ENCODE results near the gene PTPRCAP. TPM values are rescaled to one million over a fixed set of nuclear protein-coding genes. Genes with fewer than 3 reads are reported as not detected.

PTPRCAP gene
- total RNA-seq, 1 experiment from 2014 or later, result 0.27 TPM

DNA sequence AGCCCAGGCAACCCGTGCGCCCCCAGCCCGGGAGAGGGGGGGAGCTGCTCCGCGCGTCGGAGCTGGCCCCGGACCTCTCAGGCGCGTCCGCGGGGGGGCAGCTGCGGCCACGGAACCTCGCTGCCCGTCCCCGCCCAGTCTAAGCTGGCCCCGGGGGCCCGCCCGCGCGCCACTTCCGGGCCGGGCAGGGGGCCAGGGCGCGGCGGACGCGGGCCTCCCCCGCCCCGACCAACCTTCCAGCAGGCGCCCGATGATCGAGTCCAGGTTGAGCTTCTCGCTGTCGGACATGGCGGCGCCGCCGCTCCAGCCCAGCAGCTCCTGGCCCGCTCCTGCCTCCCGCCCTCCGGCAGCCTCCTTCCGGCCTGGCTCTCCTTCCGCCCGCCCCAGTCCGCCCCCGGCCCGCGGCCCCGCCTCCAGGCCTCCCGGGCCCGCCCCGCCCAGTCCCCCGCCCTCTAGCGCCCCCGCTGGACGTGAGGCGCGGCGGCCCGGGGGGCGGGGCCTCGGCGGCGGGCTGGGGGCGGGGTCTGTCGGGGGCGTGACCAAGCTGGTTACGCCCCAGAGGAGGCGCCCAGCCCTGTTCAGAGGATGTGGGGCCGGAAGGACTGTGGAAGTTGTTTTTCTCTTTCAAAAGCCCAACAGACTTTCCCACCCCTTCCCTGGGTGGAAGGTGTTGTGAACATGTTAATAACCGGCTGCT is 35.8 kb downstream of the PTPRCAP start, which contains the start of gene PPP1CA:
TSS of gene PPP1CA (minus strand) at position 364 of the 697 bp plus-strand sequence. CDS start at position 288, 76 bp downstream.
- Mint-ChIP-seq H3K4me3 (ENCODE audit: unreplicated experiment) (peak within 1 kb of the TSS; percentile 75), H3K27me3 (ENCODE audit: insufficient read depth, unreplicated experiment) (no peaks in the 10 kb centered on the region), H3K9me3 (ENCODE audit: unreplicated experiment) (no peaks in the 10 kb centered on the region), H3K36me3 (ENCODE audit: insufficient read depth, unreplicated experiment) (peaks cover 48% of the 10 kb centered on the region), H3K4me1 (ENCODE audit: low read depth, unreplicated experiment) (peaks cover 2% of the 10 kb centered on the region), H3K27ac (ENCODE audit: unreplicated experiment) (peak within 1 kb of the TSS; percentile 74)
- Histone ChIP-seq H3K9me3 (no peaks in the 10 kb centered on the region), H3K4me1 (peaks cover 14% of the 10 kb centered on the region), H3K27me3 (replicated peaks; ENCODE audit: control insufficient read depth, insufficient read depth, low read length) (no peaks in the 10 kb centered on the region), H3K4me3 (ENCODE audit: low read depth, low read length) (peak within 1 kb of the TSS; percentile 69), H3K36me3 (ENCODE audit: control insufficient read depth, insufficient read depth, low read length) (peaks cover 16% of the 10 kb centered on the region)
- POLR2A ChIA-PET, result interaction anchor here (0.6 to 2.8 kb wide), 30 partner anchors 10 to 326 kb away, joined by 3 to 63 read pairs (median 6); partner anchors contain the start of genes AIP, CORO1B, GSTP1 and KDM2A
- no TSS peak for BruUV-seq (replicated peaks)
- TF ChIP-seq, protein P1, sequence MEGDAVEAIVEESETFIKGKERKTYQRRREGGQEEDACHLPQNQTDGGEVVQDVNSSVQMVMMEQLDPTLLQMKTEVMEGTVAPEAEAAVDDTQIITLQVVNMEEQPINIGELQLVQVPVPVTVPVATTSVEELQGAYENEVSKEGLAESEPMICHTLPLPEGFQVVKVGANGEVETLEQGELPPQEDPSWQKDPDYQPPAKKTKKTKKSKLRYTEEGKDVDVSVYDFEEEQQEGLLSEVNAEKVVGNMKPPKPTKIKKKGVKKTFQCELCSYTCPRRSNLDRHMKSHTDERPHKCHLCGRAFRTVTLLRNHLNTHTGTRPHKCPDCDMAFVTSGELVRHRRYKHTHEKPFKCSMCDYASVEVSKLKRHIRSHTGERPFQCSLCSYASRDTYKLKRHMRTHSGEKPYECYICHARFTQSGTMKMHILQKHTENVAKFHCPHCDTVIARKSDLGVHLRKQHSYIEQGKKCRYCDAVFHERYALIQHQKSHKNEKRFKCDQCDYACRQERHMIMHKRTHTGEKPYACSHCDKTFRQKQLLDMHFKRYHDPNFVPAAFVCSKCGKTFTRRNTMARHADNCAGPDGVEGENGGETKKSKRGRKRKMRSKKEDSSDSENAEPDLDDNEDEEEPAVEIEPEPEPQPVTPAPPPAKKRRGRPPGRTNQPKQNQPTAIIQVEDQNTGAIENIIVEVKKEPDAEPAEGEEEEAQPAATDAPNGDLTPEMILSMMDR (IDR thresholded peaks at IDR 0.05; ENCODE audit: insufficient read depth in 1 of 2, low read depth in 1 of 2, low read length in 1 of 2, severe bottlenecking in 1 of 2, unreplicated experiment in 1 of 2), result peak; percentile 41 to 58
- intact Hi-C loops (cut with micrococcal nuclease; ENCODE audit: unreplicated experiment), result loop anchor here (1.0 to 5.0 kb wide), 5 partner anchors 20 to 106 kb away; partner anchors contain the start of genes AIP, CDK2AP2, PITPNM1 and RPS6KB2
- CTCF ChIA-PET, result interaction anchor here (0.5 to 2.5 kb wide), 35 partner anchors 9 to 546 kb away, joined by 3 to 73 read pairs (median 9); partner anchors contain the start of genes AIP, CARNS1, CLCF1 and CORO1B
- peak; percentile 94 to 98 for DNase-seq

DNA sequence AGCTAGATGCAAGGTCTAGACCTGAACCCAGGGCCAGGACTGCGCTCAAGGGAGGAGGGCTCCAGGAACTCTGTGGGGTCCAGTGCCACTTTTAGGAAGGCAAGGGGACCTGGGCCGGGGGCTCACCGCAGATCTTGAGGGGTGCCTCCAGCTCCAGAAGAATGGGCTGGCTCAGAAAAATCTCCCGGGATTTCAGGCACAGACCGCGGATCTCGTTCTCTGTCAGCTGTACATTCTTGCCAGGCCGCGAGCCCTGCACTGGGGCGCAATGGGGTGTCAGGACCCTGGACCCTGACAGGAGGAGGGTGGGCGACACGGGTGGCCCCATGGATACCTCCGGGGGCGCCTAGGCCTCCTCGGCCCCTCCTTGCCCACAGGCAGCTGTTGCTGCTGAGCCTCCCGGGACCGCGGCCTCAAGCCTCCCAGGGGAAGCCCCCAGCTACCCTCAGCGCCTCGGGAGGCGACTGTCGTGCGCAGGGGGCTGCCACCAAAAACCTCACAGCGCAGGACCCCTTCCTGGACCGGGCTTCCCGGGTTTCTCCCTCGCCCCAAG is 36.5 kb downstream of the PTPRCAP start:
- Mint-ChIP-seq H3K4me3 (ENCODE audit: unreplicated experiment) (peak overlapping the region; percentile 75), H3K4me1 (ENCODE audit: low read depth, unreplicated experiment) (peaks cover 8% of the 10 kb centered on the region), H3K27me3 (ENCODE audit: insufficient read depth, unreplicated experiment) (no peaks in the 10 kb centered on the region), H3K9me3 (ENCODE audit: unreplicated experiment) (no peaks in the 10 kb centered on the region), H3K36me3 (ENCODE audit: insufficient read depth, unreplicated experiment) (peaks cover 49% of the 10 kb centered on the region), H3K27ac (ENCODE audit: unreplicated experiment) (peak overlapping the region; percentile 74)
- no peaks in the 10 kb centered on the region for H3K27me3 ChIP-seq (replicated peaks; ENCODE audit: control insufficient read depth, insufficient read depth, low read length)
- DNase-seq, result no peak
- intact Hi-C loops (cut with micrococcal nuclease; ENCODE audit: unreplicated experiment), result loop anchor here (1.0 to 5.0 kb wide), 4 partner anchors 28 to 106 kb away; partner anchors contain the start of genes AIP, CDK2AP2, PITPNM1 and RPS6KB2
- ChIA-PET CTCF (interaction anchor here (0.7 to 2.5 kb wide), 32 partner anchors 9 to 229 kb away, joined by 3 to 73 read pairs (median 10); partner anchors contain the start of genes AIP, CARNS1, CLCF1 and CORO1B), POLR2A (interaction anchor here (0.6 to 2.8 kb wide), 22 partner anchors 9 to 326 kb away, joined by 3 to 63 read pairs (median 7); partner anchors contain the start of genes AIP, CORO1B, GSTP1 and KDM2A)
- peaks cover 16% of the 10 kb centered on the region for H3K36me3 ChIP-seq (ENCODE audit: control insufficient read depth, insufficient read depth, low read length)
- peak overlapping the region; percentile 69 for H3K4me3 ChIP-seq (ENCODE audit: low read depth, low read length)
- TF ChIP-seq, protein P1 (IDR thresholded peaks at IDR 0.05; ENCODE audit: insufficient read depth in 1 of 2, low read depth in 1 of 2, low read length in 1 of 2, severe bottlenecking in 1 of 2, unreplicated experiment in 1 of 2), result no peak
- BruUV-seq (replicated peaks), result no TSS peak
- H3K4me1 ChIP-seq, result peaks cover 14% of the 10 kb centered on the region
- no peaks in the 10 kb centered on the region for H3K9me3 ChIP-seq
